Hepatocyte (in vitro differentiated cells): ENCODE data around the gene DLEC1. TPM values are rescaled to one million over a fixed set of nuclear protein-coding genes. Genes with fewer than 3 reads are reported as not detected.
A peak's percentile ranks its signal among the peaks of the same experiment; 100 is the strongest.

Experiments used
- DNase-seq: peaks from one replicate; pipeline ENCODE4 v3.0.0-alpha.2; 2016; ENCODE audit warnings: low spot score
- H2AFZ ChIP-seq: fragments of 200-600 bp; sonication (generic); 2 replicates; pipeline ENCODE4 v1.6.0; 2016; ENCODE audit warnings: antibody characterized with exemption, mild to moderate bottlenecking
- H3K27ac ChIP-seq: fragments of 200-600 bp; sonication (generic); 2 replicates; pipeline ENCODE4 v1.5.1; 2016; ENCODE audit warnings: mild to moderate bottlenecking
- H3K27me3 ChIP-seq: fragments of 200-600 bp; sonication (generic); 2 replicates; pipeline ENCODE4 v1.6.1; 2016
- H3K36me3 ChIP-seq: fragments of 200-600 bp; sonication (generic); replicated peaks from 2 replicates; pipeline ENCODE4 v1.5.1; 2016; ENCODE audit warnings: low read depth; ENCODE audit not compliant: insufficient read depth
- H3K4me1 ChIP-seq: fragments of 200-600 bp; sonication (generic); 2 replicates; pipeline ENCODE4 v1.5.1; 2016; ENCODE audit warnings: mild to moderate bottlenecking, moderate library complexity; ENCODE audit not compliant: insufficient read depth
- H3K4me2 ChIP-seq: fragments of 200-600 bp; sonication (generic); 2 replicates; pipeline ENCODE4 v1.6.0; 2016
- H3K4me3 ChIP-seq: fragments of 200-600 bp; sonication (generic); 2 replicates; pipeline ENCODE4 v1.5.1; 2016; ENCODE audit warnings: mild to moderate bottlenecking
- H3K79me2 ChIP-seq: fragments of 200-600 bp; sonication (generic); 2 replicates; pipeline ENCODE4 v1.6.0; 2017; ENCODE audit warnings: mild to moderate bottlenecking
- H3K9me2 ChIP-seq: fragments of 200-600 bp; sonication (generic); replicated peaks from 2 replicates; pipeline ENCODE4 v1.6.0; 2017; ENCODE audit warnings: mild to moderate bottlenecking; ENCODE audit not compliant: insufficient read depth
- H3K9me3 ChIP-seq: fragments of 200-600 bp; sonication (generic); 2 replicates; pipeline ENCODE4 v1.5.1; 2016; ENCODE audit warnings: low read depth, mild to moderate bottlenecking
- H4K20me1 ChIP-seq: fragments of 200-600 bp; sonication (generic); 2 replicates; pipeline ENCODE4 v1.6.0; 2016; ENCODE audit warnings: mild to moderate bottlenecking; ENCODE audit not compliant: insufficient read depth, poor library complexity, severe bottlenecking
- CTCF ChIP-seq: fragments of 200-600 bp; sonication (generic); IDR thresholded peaks from 2 replicates; pipeline ENCODE4 v1.5.1; 2016; ENCODE audit warnings: antibody characterized with exemption, mild to moderate bottlenecking; ENCODE audit not compliant: poor library complexity
- EZH2 ChIP-seq: fragments of 200-600 bp; sonication (generic); IDR thresholded peaks from 2 replicates; pipeline ENCODE4 v1.6.1; 2016; ENCODE audit warnings: antibody characterized with exemption, mild to moderate bottlenecking, borderline replicate concordance
- EZH2phosphoT487 ChIP-seq: fragments of 200-600 bp; sonication (generic); IDR thresholded peaks from one replicate; pipeline ENCODE4 v1.6.1; 2018; ENCODE audit warnings: antibody characterized with exemption, mild to moderate bottlenecking, low read depth, moderate library complexity; ENCODE audit not compliant: unreplicated experiment, severe bottlenecking
- WGBS: methylation state at CpG from one replicate; pipeline ENCODE4 v1.1.6; 2016; ENCODE audit warnings: low lambda C conversion rate; ENCODE audit errors: missing lambda C conversion rate; 5-methylcytosine and 5-hydroxymethylcytosine counted together
- polyA plus RNA-seq: library from polyadenylated mRNA; unstranded; fragments of >200 nt; fragmentation: Nextera tagmentation; extraction: Ambion mirVana; gene quantifications from 2 replicates; pipeline ENCODE4 v1.2.1, GENCODE V29; 2016
- total RNA-seq: library from RNA; depleted of rRNA; stranded (reverse); fragments of >200 nt; gene quantifications from 2 replicates; pipeline ENCODE4 v1.2.3, GENCODE V29; 2014

Gene DLEC1
- total and polyA plus RNA-seq, 2 experiments from 2014 or later: 0.23 to 1.5 TPM

- no peaks in the 10 kb centered on the region for H4K20me1 ChIP-seq
- DNase-seq: no peak
- H3K27ac ChIP-seq: peak overlapping the region; percentile 61
- no peaks in the 10 kb centered on the region for H3K9me2 ChIP-seq
- H3K4me1 ChIP-seq: no peaks in the 10 kb centered on the region
- H3K27me3 ChIP-seq: no peaks in the 10 kb centered on the region
- TF ChIP-seq CTCF (no peak), EZH2 (no peak), EZH2phosphoT487 (no peak)
- no peaks in the 10 kb centered on the region for H3K36me3 ChIP-seq
- H2AFZ ChIP-seq: no peak overlapping the region
- H3K9me3 ChIP-seq: no peaks in the 10 kb centered on the region
- 83% methylated on average over 3 of the region's 3 CpGs for WGBS
- no peaks in the 10 kb centered on the region for H3K79me2 ChIP-seq
- H3K4me2 ChIP-seq: no peak overlapping the region
- no peak overlapping the region for H3K4me3 ChIP-seq
Measured at GRCh38 chr3:38015485-38015884, 23.5 kb upstream of the DLEC1 start.

GRCh38 chr3:38015984-38016383 lies 23.0 kb upstream of the DLEC1 start:
- no peaks in the 10 kb centered on the region for H3K27me3 ChIP-seq
- H3K4me2 ChIP-seq: no peak overlapping the region
- no peaks in the 10 kb centered on the region for H4K20me1 ChIP-seq
- H3K79me2 ChIP-seq: no peaks in the 10 kb centered on the region
- no peaks in the 10 kb centered on the region for H3K36me3 ChIP-seq
- no peak for TF ChIP-seq EZH2phosphoT487
- TF ChIP-seq CTCF: no peak
- TF ChIP-seq EZH2: no peak
- H3K4me3 ChIP-seq: no peak overlapping the region
- no peaks in the 10 kb centered on the region for H3K9me3 ChIP-seq
- DNase-seq: no peak
- no peak overlapping the region for H2AFZ ChIP-seq
- H3K9me2 ChIP-seq: no peaks in the 10 kb centered on the region
- WGBS: 91% methylated on average over 3 of the region's 3 CpGs
- no peaks in the 10 kb centered on the region for H3K4me1 ChIP-seq
- peak overlapping the region; percentile 61 for H3K27ac ChIP-seq

GRCh38 chr3:38016410-38016809 lies 22.6 kb upstream of the DLEC1 start:
- Histone ChIP-seq H4K20me1 (no peaks in the 10 kb centered on the region), H3K4me3 (no peak overlapping the region), H3K4me1 (no peaks in the 10 kb centered on the region), H3K9me3 (no peaks in the 10 kb centered on the region), H2AFZ (no peak overlapping the region), H3K36me3 (no peaks in the 10 kb centered on the region), H3K27me3 (no peaks in the 10 kb centered on the region), H3K9me2 (no peaks in the 10 kb centered on the region), H3K79me2 (no peaks in the 10 kb centered on the region), H3K4me2 (no peak overlapping the region), H3K27ac (peak overlapping the region; percentile 61)
- WGBS: 97% methylated on average over 13 of the region's 13 CpGs
- TF ChIP-seq EZH2 (no peak), EZH2phosphoT487 (no peak), CTCF (no peak)
- DNase-seq: no peak
